ENCODE data around the gene LATS2.

DNA sequence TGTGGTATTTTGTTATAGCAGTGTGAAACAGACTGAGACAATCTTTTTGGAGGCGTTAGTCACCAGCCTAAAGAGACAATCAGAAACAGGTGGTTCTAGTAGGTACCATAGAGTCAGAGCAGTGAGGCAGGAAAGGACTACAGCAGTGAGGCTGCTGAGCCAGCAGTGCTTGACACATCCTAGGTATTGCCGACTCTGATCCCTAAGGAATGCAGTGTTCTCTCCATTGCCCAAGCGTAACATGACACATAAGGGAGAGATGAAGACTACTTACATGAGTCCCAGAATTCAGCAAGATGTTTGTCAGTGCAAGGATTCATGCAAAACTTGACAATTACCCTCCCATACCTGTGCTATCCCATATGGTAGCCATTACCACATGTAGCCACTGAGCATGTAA is 96.5 kb downstream of the LATS2 start:
- TF ChIP-seq, protein P1, sequence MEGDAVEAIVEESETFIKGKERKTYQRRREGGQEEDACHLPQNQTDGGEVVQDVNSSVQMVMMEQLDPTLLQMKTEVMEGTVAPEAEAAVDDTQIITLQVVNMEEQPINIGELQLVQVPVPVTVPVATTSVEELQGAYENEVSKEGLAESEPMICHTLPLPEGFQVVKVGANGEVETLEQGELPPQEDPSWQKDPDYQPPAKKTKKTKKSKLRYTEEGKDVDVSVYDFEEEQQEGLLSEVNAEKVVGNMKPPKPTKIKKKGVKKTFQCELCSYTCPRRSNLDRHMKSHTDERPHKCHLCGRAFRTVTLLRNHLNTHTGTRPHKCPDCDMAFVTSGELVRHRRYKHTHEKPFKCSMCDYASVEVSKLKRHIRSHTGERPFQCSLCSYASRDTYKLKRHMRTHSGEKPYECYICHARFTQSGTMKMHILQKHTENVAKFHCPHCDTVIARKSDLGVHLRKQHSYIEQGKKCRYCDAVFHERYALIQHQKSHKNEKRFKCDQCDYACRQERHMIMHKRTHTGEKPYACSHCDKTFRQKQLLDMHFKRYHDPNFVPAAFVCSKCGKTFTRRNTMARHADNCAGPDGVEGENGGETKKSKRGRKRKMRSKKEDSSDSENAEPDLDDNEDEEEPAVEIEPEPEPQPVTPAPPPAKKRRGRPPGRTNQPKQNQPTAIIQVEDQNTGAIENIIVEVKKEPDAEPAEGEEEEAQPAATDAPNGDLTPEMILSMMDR (IDR thresholded peaks at IDR 0.05), result no peak
- no peak for TF ChIP-seq POLR2A (IDR thresholded peaks at IDR 0.05; ENCODE audit: low read depth)
- TF ChIP-seq EP300 (IDR thresholded peaks at IDR 0.05), result no peak

Data from esophagus muscularis mucosa (tissue), 4 donors.